Hematopoietic multipotent progenitor cell treated with erythropoietin and hydrocortisone succinate and interleukin-3 and kit ligand, for 17 days (in vitro differentiated cells): ENCODE data around the gene TRMU.
"Not testable (repeated sequence)": the region's sequence is repeated elsewhere in the genome, so short reads cannot be mapped to it uniquely, and the experiment has no call there.

Experiments used
- DNase-seq: peaks from one replicate; pipeline ENCODE4 v3.0.0-alpha.2; 2015; ENCODE audit warnings: low spot score

Gene TRMU

GRCh38 chr22:46303347-46303965 lies 32.1 kb upstream of the TRMU start:
- DNase-seq, result no peak

GRCh38 chr22:46308283-46308988 lies 27.1 kb upstream of the TRMU start:
- DNase-seq, result no peak

- DNase-seq, result no peak
Observed at GRCh38 chr22:46309526-46310085, 25.9 kb upstream of the TRMU start.

GRCh38 chr22:46312056-46312455 lies 23.5 kb upstream of the TRMU start:
- DNase-seq, result no peak

- DNase-seq, result not testable (repeated sequence)
Observed at GRCh38 chr22:46312848-46313247, 22.7 kb upstream of the TRMU start.

- DNase-seq, result no peak
Observed at GRCh38 chr22:46315976-46316375, 19.5 kb upstream of the TRMU start.

- no peak for DNase-seq
Observed at GRCh38 chr22:46317646-46318045, 17.9 kb upstream of the TRMU start.

- no peak for DNase-seq
Observed at GRCh38 chr22:46318576-46318975, 16.9 kb upstream of the TRMU start.

- DNase-seq, result no peak
Observed at GRCh38 chr22:46319319-46319718, 16.2 kb upstream of the TRMU start.

- DNase-seq, result no peak
Observed at GRCh38 chr22:46320166-46320710, 15.3 kb upstream of the TRMU start.

- DNase-seq, result no peak
Observed at GRCh38 chr22:46320716-46321386, 14.7 kb upstream of the TRMU start.

- no peak for DNase-seq
Observed at GRCh38 chr22:46322711-46323110, 12.8 kb upstream of the TRMU start.

- DNase-seq, result no peak
Observed at GRCh38 chr22:46323162-46323561, 12.4 kb upstream of the TRMU start.

- no peak for DNase-seq
Observed at GRCh38 chr22:46326066-46326680, 9.3 kb upstream of the TRMU start.

- no peak for DNase-seq
Observed at GRCh38 chr22:46327691-46328465, 7.6 kb upstream of the TRMU start.

GRCh38 chr22:46328797-46329196 lies 6.7 kb upstream of the TRMU start:
- DNase-seq, result no peak

- DNase-seq, result no peak
Observed at GRCh38 chr22:46329616-46330015, 5.9 kb upstream of the TRMU start.

- no peak for DNase-seq
Observed at GRCh38 chr22:46330426-46330825, 5.1 kb upstream of the TRMU start.

- no peak for DNase-seq
Observed at GRCh38 chr22:46331496-46331895, 4.0 kb upstream of the TRMU start.

GRCh38 chr22:46336119-46337078 lies 885 bp downstream of the TRMU start:
- DNase-seq, result no peak
